Stimulated activated CD8-positive, alpha-beta memory T cell treated with anti-CD3 and anti-CD28 coated beads, Interleukin-7, amount 100 ng/mL, for 48 hours (primary cell): Measurements from ENCODE around the gene CCNA2.

Experiments
- DNase-seq, 2 donors: peaks; one replicate each; pipeline ENCODE4 v3.0.0-alpha.2; 2020; ENCODE audit warnings: low read depth in 1 of 2; ENCODE audit errors: extremely low read depth in 1 of 2

The CCNA2 gene

DNA sequence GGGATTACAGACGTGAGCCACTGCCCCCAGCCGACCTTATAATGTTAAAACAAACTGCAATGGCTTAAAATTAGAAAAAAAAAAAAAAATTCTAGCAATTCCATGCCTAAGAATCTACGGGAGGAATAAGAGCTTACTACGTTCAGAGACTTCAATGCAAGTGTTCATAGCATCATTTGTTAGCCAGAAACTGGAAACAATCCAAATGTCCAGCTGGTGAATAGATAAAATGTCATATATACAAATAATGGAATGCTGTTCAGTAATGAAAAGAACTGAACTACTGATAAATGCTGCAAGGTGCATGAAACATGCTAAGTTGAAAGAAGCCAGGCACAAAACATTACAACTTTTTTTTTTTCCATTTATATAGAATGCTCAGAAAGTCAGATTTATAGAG, 17.3 kb downstream of the CCNA2 start:
- DNase-seq: no peak

DNA sequence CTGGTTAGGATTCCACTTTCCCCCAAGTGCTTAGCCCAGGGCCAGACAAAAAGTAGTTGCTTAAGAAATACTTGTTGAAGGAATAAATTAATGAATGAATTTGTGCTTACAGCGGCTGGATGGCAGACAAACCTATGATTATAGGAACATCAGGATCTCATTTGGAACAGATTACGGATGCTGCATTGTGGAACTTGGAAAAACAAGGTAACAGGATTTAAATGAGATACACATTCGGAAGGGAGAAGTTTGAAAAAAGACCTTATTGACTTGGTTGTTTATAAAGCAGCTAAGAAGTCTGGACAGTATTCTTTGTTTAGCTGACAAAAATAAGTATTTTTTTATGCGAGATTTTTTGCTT, 22.0 kb downstream of the CCNA2 start:
- no peak for DNase-seq

DNA sequence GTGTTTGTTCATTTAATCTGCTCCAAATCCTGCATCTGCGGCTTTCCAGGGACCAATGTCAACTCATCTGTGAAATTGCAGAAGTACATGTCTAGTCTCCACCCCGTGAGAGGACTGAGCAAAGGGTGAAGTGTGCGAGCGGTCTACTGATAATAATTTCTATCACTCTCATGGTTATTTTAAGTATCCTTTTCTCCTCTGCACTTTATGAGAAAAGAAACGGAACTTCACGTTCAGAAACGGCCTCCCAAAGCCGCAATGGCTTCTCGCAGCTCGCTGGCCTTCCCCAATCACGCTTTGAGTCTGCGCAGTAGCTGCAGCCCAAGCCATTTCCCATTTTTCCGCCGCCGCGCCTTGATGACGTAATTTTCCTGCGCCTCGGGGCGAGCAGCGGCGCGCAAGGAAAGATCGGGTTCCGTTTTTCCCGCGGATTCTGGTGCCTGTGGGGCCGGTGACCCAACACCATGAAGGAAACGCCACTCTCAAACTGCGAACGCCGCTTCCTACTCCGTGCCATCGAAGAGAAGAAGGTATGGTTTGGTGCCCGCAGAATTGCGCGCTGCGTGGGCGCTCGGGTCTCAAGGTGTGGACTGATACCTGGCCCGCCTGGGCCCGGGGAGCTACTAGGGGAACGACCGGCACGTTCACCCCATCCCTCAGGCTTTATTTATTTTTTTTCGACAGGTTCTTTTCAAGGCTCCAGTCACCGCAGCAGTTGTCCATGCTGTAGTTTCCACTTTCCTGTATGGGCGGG, 22.5 kb downstream of the CCNA2 start, which contains the start of gene EXOSC9:
Gene EXOSC9, plus strand, starts transcription at position 363 of the 754 bp plus-strand sequence. Its CDS starts 102 bp downstream, at position 465.
- DNase-seq: peak; percentile 79 to 84

DNA sequence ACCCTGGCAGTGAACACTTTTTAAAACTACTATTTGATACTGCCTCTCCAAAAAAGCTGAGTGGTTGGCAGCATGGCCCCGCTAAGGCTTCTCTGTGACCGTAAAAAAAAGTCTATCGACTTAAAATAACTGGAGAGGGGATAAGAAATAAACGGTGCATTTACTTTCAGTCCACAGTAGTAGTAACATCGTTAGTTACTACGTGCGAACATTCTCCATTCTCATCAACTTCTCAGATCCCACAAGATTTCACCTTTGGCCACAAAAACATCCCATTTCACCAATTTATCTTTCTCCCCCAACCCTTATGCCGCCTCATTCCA, 23.1 kb downstream of the CCNA2 start:
- no peak for DNase-seq

DNA sequence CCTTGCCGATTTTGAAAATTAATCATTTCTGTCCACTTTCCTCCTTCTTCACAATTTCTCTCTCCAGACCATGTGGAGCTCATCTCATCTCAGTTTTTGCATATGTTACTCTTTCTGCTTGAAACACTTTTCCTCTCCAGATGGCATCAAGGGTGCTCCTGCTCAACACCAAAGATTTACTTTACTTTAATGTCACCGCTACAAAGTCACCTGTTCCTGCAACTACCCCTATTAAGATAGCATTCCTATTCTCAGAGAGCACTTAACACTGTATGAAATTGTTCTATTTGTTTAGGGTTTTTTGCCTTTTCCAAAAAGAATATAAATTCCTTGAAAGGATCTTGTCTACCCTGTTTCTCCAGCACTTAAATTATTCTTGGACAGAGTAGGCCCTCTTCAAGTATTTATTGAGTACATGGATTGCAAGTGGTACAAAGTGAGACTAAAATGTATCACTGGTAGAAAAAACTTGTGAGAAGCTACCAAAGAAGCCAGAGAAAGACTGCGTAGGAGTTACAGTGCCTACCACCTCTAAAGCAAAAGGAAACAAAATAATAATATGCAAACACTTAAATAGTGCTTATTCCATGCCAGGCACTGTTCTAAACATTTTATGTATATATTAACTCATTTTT, 23.7 kb downstream of the CCNA2 start:
- DNase-seq: no peak

DNA sequence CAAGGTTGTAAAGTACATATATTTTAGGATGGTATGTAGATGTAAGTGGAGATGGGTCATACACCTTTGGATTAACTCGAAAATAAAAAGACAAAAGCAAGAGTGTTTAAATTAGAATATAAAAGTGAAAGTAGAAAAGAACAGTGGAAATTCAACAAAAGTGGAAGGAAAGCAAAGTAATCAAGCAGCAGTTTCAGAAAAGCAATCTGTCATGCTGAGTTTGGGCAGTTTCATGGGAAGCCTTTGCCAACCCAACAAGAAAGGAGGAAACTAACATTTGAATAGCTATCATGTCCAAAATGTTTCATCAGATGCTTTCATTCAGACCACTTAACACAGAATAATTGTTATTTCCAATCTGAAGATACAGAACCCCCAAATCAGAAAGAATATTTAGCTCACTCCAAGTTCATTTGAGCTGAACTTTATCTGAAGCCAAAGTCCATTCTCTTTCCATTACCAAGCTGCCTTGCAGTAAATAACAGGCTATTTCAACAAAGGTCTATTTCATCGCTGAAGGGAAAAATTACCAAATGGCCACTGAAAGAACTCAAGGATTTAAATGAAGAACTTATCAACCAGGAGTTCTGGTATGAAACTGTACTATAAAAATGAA, 24.4 kb downstream of the CCNA2 start:
- no peak for DNase-seq

DNA sequence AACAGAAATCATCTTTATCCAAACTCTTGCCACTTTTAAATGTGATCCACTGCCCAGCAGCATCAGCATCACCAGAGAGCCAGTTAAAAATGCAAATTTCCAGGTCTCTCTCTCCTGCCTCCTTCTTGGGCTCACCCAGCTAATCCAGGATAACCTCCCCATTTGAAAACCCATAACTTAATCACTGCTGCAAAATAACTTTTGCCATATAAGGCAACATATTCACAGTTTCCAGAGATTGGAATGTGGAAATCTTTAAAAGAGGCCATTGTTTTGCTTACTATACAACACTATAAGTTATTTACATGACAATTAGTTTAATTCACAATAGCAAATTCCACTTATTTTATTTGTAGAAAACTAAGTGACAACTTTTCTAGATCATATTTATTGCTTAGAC, 27.4 kb downstream of the CCNA2 start:
- DNase-seq: no peak

DNA sequence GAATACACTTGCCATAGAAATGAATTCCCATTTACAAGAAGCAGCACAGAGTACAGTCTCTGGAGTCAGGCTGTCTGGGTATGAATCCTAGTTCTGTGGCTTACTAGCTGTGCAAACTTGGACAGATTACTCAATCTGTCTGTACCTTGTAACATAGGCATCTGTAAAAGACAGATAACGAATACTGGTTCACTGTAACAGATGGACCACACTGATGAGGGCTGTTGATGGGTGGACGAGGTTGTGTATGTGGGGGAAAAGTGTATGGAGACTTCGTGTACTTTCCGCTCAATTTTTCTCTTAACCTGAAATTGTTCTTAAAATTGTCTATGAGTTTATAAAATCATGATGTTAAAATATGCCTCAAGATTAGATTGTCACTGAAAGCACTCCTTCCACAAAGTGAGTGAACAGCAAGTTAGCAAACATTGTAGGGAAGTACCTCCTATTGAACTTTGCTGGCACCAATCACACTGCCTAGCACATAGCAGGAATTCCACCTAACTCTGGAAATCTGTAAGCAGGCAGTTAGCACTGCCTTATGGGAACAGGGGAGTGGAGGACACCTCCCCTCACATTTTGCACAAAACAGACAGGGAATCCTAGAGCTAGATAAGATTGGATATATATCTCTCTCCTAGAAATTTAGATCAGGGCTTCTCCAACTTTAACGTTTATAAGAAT, 29.0 kb downstream of the CCNA2 start:
- no peak for DNase-seq

DNA sequence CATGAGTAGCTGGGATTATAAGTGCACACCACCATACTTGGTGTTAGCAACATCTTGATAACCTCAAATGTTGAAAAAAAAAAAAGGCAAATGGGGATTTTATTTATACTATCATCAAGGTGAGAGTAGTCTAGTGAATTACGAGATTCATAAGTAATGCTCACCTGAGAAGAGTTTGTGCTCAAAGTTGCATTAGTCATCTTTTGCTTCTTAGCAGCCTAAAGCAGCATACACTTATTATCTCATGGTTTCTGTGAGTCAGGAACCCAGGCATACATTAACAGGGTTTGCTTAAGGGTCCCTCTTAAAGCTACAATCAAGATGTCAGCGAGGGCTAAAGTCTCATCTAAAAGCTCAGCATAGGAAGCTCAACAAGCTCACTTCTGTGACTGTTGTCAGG, 30.7 kb downstream of the CCNA2 start:
- no peak for DNase-seq

DNA sequence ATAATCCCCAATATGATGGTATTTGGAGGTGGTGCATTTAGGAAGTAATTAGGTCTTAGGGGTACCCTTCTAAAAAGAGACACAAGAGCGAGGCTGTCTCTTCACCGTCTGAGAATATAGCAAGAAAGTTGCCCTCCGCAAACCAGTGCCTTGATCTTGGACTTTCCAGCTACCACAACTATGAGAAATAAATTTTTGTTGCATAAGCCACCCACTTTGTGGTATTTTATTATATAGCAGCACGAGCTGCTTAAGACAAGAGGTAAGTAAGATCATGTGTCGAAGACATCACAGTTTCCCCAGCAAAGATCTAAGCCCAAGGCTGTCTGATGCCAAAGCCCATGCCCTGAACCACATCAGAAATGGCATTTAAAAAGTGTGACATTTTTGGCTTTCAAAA, 32.2 kb downstream of the CCNA2 start:
- DNase-seq: no peak

DNA sequence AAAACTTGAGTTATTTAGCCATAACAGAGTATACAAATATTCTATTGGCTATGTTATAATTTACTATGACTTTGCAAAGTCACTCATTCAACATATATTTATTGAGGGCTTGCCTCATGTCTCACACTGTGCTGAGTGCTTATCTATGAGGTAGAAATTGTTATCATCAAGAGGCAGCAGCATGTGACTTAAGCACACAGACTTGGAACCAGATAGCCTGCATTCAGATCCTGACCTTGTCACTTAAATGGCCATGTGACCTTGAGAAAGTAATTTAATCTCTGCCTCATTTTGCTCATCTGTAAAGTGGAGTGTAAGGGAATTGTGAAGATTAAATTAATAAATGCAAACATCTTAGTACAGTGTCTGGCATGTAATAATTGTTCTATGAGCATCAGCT, 32.7 kb downstream of the CCNA2 start:
- DNase-seq: no peak

DNA sequence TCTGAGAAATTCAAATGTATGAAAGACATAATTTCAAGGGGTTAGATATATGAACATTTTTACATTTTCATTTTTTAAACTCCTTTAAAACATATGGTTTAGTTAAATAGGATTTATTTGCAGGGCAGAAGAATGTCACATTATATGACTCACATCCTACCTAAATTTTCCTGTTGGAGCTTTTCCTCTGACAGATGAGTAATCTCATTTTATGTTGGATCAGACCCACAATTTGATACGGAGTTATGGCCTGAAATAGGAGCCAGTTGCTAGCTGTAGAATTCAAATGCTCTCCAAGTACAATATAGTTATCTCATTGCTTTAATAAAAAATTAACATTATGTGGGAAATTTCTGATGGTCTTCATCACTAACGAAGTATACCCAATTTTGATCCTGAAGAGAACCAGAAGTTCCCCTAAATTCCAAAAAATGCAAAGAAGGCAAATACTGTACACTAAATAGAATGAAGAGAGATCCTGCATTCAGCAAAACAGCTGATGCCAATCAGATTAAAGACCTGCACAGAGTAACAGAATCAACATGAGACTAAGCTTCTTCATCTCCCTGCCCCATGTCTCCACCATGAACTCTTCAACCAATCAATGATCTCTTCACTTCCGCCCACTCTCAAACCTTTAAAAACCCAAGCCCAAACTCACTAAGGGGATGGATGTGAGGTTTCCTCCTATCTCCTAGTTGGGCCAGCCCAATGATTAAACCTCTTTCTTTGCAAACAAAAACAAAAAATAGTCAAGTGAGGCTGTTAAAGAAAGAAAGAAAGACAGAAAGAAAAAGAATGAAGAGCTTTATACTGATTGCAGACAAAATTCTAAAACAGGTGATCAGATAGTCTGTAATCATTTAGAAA, 33.5 kb downstream of the CCNA2 start:
- DNase-seq: no peak

DNA sequence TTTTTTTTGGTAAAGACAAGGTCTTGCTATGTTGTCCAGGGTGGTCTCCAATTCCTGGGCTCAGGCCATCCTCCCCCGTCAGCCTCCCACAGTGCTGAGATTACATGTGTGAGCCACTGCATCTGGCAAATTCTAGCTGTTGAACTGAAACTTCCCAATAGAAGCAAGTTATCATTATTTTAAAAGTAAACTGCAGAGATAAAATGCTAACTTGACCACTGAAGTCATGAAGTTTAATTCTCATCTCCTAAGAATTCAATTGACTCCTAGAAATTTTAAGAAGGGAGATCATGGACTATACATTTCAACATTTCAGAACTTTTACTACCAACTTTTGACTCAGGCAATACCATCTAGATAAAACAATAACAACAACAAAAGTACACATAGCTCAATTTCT, 34.2 kb downstream of the CCNA2 start:
- DNase-seq: no peak

DNA sequence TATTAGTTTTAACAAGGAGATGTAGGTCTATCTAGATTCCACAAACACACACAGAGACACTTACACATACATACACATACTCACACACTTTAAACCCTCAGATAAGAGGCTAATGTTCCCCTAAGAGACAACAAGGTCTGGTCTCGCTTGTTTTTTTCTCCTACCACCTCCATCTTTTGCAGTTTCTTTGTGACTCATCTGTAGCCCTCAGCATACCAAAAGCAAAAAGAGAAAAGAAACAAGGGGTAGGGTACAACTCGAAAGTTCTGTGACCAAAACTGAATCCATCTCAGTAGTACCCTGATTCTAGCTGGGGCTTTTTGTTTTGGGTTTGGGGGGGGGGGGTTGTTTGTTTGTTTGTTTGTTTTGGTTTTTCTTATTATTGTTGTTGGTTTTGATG, 34.8 kb downstream of the CCNA2 start:
- DNase-seq: no peak

DNA sequence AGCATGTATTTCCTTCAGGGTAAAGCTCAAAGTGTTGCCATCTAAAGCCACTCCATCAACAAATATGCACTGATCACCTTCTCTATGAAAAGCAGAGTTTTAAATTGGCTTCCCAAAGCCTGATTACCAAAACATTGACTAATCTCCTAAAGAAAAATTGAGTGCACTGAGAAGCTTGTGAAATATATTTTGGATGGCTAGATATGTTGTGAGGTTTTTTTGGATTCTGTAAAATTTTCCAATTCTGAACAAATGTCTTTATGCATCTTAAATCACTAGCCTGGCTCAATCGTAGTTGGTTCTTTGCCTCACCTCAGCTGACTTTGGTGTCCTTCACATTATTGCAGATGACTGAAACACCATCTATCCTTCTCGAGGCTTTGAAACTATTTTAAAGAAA, 37.5 kb downstream of the CCNA2 start:
- DNase-seq: no peak

DNA sequence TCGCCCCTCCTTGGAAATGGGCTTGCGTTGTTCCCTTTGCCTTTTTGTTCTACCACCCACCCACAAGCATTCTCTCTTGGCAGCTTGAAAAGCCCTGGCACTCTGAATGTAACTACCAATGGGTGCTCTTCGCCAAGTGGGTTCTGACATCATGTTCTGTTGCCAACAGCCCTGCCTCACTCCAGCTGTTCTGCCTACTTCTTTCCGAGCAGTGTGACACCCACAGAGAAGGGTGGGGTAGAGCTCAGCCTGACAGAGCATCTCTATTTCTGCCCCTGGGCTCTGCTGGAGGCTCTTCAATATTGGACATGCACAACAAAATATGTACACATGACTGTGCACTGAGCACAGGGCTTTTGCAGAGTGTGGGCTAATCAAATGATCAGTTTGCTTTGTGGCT, 38.2 kb downstream of the CCNA2 start:
- DNase-seq: no peak

DNA sequence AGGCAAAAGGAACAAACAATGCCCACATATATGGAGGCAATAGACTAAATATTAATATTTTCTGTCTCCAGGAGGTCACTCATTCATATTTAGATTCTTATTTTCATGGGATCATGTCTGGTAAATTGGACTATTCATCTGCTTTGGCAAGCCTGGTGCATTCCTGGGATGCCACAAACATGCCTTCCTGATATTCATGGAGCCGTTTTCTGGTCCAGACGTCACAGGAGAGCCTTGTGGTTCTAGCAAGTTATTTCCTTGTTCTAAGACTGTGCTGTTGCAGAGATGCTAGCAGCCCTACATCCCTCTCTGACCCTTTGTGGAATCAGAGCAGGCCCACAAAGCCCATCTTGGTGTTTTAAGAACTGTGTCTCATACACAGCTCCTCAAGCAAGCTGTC, 38.7 kb downstream of the CCNA2 start:
- no peak for DNase-seq

DNA sequence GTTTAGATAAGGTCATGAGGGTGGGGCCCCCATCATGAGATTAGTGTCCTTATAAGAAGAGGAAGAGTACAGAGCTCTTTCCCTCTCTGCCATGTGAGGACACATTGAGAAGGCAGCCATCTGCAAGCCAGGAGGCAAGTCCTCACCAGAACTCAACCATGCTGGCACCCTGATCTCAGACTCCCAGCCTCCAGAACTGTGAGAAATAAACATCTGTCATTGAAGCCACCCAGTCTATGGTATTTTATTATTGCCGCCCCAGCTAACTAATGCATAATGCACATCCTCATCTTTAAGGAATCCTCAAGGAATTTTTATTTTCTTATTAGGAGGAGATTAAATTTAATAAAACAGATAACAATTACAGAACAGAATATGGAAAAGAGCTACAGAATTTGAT, 39.3 kb downstream of the CCNA2 start:
- no peak for DNase-seq

DNA sequence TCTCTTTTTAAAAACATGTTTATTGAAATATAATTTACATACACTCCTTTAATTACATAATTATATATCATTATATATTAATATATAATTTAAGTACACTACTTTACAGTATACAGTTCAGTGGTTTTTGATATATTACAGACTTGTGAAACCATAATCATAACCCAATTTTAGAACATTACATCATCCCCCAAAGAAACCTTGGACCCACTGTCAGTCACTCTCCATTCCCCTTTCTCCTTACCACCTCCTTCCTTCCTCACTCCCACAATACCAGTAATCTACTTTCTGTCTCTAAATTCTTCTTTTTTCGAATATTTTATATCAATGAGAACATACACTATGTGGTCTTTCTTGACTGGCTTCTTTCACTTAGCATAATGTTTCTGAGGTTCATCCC, 40.5 kb downstream of the CCNA2 start:
- no peak for DNase-seq

DNA sequence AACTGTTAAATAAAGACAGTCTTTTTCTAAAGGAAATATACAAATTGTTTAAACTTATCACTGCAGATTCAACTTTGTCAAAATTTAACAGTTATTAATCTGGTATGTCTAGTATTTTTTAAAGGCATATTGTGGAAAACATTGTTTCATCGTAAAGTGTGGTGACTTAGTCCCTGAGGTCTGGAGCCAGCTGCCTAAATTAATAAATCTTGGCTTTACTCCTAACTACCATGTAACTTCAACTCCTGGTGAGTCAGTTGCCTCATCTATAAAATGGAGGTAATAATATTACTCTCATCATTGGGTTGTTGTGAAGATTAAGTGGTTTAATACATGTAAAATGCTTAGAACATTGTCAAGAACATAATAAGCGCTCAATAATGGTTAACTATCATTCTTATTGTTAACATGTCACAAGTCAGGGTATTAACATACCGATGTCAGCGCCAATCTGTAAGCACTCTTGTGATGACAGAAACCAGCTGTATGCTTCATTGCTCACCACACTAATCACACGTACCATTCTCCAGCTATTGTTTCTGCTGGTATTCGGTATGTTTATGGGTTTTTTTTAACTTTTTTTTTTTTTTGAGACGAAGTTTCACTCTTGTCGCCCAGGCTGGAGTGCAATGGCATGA, 44.6 kb downstream of the CCNA2 start:
- DNase-seq: no peak

DNA sequence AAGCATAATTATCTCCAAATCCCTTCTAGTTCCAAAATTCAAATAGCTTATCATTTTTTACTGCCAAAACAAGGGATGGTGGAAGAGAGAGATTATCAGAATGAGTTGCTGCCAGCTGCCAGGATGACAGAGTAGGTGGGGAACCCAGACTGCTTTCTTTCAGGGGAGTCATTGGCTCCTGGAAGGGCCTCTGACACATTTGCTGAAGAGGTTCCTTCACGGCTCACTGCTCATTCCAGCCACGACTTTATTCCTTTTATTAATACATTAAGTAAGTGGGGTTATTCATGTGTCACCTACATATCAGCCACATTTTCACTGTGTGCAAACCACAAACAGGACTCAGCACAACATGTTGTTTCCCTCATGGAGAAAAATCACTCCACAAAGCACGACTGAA, 46.1 kb downstream of the CCNA2 start:
- DNase-seq: no peak
